GM23248 (cell line): ENCODE measurements around the gene SGPP2.

Experiments used
- EZH2 ChIP-seq: fragments of 200-600 bp; sonication (generic); IDR thresholded peaks from 2 replicates; pipeline ENCODE4 v1.6.1; 2018; ENCODE audit warnings: antibody characterized with exemption, mild to moderate bottlenecking; ENCODE audit not compliant: insufficient read depth, poor library complexity, severe bottlenecking
- EZH2phosphoT487 ChIP-seq: fragments of 200-600 bp; sonication (generic); IDR thresholded peaks from 2 replicates; pipeline ENCODE4 v1.6.1; 2018; ENCODE audit warnings: antibody characterized with exemption, moderate library complexity, mild to moderate bottlenecking, low read depth; ENCODE audit not compliant: insufficient read depth

DNA sequence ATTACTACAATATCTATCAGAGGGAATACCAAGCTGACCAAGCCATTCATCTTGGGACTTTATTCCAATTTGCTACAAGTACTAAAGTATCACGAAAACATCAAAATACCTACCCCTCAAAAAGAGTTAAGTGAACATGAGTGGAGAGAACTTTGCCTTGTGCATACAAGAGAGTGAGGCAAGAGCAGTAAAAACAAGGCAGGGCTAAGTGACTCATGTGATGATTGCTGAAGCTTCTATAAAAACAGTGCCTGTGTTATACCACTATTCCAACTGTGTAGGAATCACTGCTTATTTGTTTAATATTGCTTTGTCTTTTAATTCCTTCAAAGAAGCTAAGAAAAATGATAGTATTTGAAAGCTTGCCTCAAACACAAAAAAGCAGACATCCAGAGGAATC, 170.3 kb downstream of the SGPP2 start:
- TF ChIP-seq EZH2phosphoT487 (no peak), EZH2 (no peak)
